Suprapubic skin (tissue), 4 donors: ENCODE measurements around the gene SLC46A1. TPM values are rescaled to one million over a fixed set of nuclear protein-coding genes. Genes with fewer than 3 reads are reported as not detected.
"Not testable (repeated sequence)": the region's sequence is repeated elsewhere in the genome, so short reads cannot be mapped to it uniquely, and the experiment has no call there.

ENCODE experiments used
- DNase-seq, 2 donors: peaks; one replicate each; pipeline ENCODE4 v3.0.0-alpha.2; 2019; ENCODE audit warnings: low spot score in 2 of 2
- H3K27ac ChIP-seq: fragments of 200-600 bp; sonication (generic); one replicate; pipeline ENCODE4 v1.5.1; 2019
- H3K27me3 ChIP-seq: fragments of 200-600 bp; sonication (generic); one replicate; pipeline ENCODE4 v1.5.1; 2019
- H3K36me3 ChIP-seq: fragments of 200-600 bp; sonication (generic); one replicate; pipeline ENCODE4 v1.5.1; 2019
- H3K4me1 ChIP-seq: fragments of 200-600 bp; sonication (generic); one replicate; pipeline ENCODE4 v1.5.1; 2019
- H3K4me3 ChIP-seq: fragments of 200-600 bp; sonication (generic); one replicate; pipeline ENCODE4 v1.5.1; 2019; ENCODE audit warnings: mild to moderate bottlenecking
- H3K9me3 ChIP-seq: fragments of 200-600 bp; sonication (generic); one replicate; pipeline ENCODE4 v1.5.1; 2019
- EP300 ChIP-seq: sonication (generic); formaldehyde crosslinking; IDR thresholded peaks from one replicate; pipeline ENCODE4 v1.6.1; 2017; ENCODE audit warnings: antibody characterized with exemption
- POLR2A ChIP-seq, 2 donors: fragments of 450-650 bp; IDR thresholded peaks; one replicate each; pipeline ENCODE4 v1.6.1; 2017; ENCODE audit warnings: antibody characterized with exemption in 2 of 2, mild to moderate bottlenecking in 2 of 2, moderate library complexity in 2 of 2
- POLR2AphosphoS5 ChIP-seq, 3 donors: sonication (generic); formaldehyde crosslinking; IDR thresholded peaks; one replicate each; pipeline ENCODE4 v1.6.1; 2017; ENCODE audit warnings: antibody characterized with exemption in 3 of 3
- WGBS: methylation state at CpG from one replicate; pipeline ENCODE4 v1.1.5; 2018; 5-methylcytosine and 5-hydroxymethylcytosine counted together
- total RNA-seq, 4 donors: library from RNA; depleted of rRNA; stranded (reverse); fragments of >200 nt; gene quantifications; one replicate each; pipeline ENCODE4 v1.1.0, GENCODE V29; 2016
- TF ChIP-seq, protein P1 (sequence below), 2 donors: fragments of 200-600 bp in 1 of 2; fragments of 450-650 bp in 1 of 2; sonication (generic) in 1 of 2; IDR thresholded peaks; one replicate each; pipeline ENCODE4 v1.5.1; 2016 to 2019; ENCODE audit warnings: antibody characterized with exemption in 2 of 2, mild to moderate bottlenecking in 1 of 2, moderate library complexity in 1 of 2

SLC46A1 gene
- 1 to 10 TPM; 2.1 to 8.5 (median 3.5) TPM for total RNA-seq

DNA sequence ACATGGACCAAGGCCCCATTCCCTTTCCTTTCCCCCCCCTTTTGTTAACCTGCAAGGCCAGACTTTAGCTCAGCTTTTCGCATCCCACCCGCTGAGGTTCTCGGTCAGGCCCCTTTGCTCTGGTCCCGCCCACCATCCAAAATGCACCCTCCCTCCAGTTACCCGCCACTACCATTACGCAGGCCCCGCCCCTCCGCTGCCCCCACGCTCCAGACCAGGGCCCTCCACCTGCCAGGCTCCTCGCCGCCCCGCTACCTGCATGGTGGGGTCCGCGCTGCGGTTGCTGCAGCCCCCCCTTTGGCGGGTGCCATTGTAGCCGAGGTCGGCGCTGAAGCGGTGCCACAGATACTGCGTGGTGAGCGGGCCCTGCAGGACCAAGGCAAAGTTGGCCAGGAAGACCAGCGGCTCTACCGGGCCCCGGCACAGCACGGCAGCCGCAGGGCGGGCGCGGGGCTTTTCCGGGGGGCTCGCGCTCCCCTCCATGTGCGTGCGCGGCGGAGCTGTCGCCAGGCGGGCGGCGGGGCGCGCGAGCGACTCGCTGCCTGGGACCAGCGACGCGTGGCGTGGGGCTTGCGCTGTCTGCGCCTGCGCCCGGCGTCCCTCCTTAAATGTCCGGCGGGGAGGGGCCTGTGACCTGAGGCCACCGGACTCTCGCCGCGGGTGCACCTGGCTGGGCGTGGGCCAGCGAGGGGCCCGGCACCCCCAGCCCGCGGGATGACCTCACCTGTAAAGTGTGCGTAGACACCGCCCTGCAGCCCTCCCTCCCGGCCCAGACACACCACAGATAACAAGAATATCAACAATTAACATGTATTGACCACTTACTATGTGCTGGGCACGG is at the start of gene SLC46A1:
Gene SLC46A1 (minus strand): TSS at position 581 of the 841 bp plus-strand sequence. CDS start 98 bp downstream, at position 483.
- H3K9me3 ChIP-seq = no peaks in the 10 kb centered on the region
- DNase-seq = peak in 1 of 2 donors; percentile 77
- peak within 1 kb of the TSS; percentile 74 for H3K4me3 ChIP-seq
- WGBS = under 1% methylated on average over 16 of the region's 70 CpGs
- H3K4me1 ChIP-seq = peaks cover 22% of the 10 kb centered on the region
- H3K27me3 ChIP-seq = no peaks in the 10 kb centered on the region
- TF ChIP-seq, protein P1, sequence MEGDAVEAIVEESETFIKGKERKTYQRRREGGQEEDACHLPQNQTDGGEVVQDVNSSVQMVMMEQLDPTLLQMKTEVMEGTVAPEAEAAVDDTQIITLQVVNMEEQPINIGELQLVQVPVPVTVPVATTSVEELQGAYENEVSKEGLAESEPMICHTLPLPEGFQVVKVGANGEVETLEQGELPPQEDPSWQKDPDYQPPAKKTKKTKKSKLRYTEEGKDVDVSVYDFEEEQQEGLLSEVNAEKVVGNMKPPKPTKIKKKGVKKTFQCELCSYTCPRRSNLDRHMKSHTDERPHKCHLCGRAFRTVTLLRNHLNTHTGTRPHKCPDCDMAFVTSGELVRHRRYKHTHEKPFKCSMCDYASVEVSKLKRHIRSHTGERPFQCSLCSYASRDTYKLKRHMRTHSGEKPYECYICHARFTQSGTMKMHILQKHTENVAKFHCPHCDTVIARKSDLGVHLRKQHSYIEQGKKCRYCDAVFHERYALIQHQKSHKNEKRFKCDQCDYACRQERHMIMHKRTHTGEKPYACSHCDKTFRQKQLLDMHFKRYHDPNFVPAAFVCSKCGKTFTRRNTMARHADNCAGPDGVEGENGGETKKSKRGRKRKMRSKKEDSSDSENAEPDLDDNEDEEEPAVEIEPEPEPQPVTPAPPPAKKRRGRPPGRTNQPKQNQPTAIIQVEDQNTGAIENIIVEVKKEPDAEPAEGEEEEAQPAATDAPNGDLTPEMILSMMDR (IDR thresholded peaks at IDR 0.05) = no peak
- TF ChIP-seq POLR2AphosphoS5 (IDR thresholded peaks at IDR 0.05) (no peak), POLR2A (IDR thresholded peaks at IDR 0.05) (no peak), EP300 (no peak)
- H3K36me3 ChIP-seq = peaks cover 8% of the 10 kb centered on the region
- H3K27ac ChIP-seq = no peak within 1 kb of the TSS

DNA sequence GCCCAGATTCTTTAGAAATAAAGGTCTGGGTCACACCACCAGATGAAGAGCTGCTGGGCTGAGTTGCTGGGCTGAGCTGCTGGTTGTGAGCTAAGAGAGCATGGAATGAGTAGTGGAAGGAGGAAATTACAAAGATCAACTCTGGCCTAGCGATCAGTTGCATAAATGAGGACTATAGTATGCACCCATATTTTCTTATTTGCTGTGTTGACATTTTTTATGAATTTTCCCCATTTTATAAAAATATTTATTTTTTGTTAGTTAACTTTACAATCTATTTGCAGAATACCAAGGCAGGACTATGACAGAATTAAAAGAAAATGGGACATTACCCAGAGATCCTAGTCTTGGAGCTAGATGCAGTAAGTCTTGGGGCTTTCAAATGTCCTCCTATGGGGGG is 43.8 kb upstream of the SLC46A1 start:
- Histone ChIP-seq H3K4me3 (no peak overlapping the region), H3K27ac (no peak overlapping the region), H3K4me1 (no peaks in the 10 kb centered on the region), H3K9me3 (no peaks in the 10 kb centered on the region), H3K36me3 (no peaks in the 10 kb centered on the region), H3K27me3 (no peaks in the 10 kb centered on the region)
- WGBS = 91% methylated on average over 1 of the region's 1 CpG
- DNase-seq = no peak
- no peak for TF ChIP-seq POLR2A (IDR thresholded peaks at IDR 0.05)
- no peak for TF ChIP-seq POLR2AphosphoS5 (IDR thresholded peaks at IDR 0.05)
- TF ChIP-seq EP300 = no peak
- TF ChIP-seq, protein P1 (IDR thresholded peaks at IDR 0.05) = no peak

DNA sequence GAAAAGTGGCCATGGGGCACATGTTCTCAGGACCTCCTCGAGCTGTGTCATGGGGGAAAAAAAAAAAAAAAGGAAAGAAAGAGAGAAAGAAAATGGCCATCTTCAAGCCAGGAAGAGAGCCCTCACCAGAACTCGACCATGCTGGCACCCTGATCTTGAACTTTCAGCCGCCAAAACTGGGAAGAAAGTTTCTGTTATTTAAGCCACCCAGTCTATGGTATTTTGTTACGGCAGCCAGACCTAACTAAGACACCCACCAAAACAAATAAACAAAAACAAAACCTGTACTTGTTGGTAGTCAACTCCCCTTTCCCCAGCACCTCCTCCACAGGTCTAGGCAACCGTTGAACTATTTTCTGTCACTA is 41.4 kb upstream of the SLC46A1 start:
- Histone ChIP-seq H3K9me3 (no peaks in the 10 kb centered on the region), H3K36me3 (no peaks in the 10 kb centered on the region), H3K27ac (no peak overlapping the region), H3K27me3 (no peaks in the 10 kb centered on the region), H3K4me1 (no peaks in the 10 kb centered on the region), H3K4me3 (no peak overlapping the region)
- DNase-seq = no peak
- TF ChIP-seq POLR2A (IDR thresholded peaks at IDR 0.05) = no peak
- TF ChIP-seq EP300 = no peak
- TF ChIP-seq POLR2AphosphoS5 (IDR thresholded peaks at IDR 0.05) = no peak
- WGBS = 62% methylated on average over 5 of the region's 5 CpGs

DNA sequence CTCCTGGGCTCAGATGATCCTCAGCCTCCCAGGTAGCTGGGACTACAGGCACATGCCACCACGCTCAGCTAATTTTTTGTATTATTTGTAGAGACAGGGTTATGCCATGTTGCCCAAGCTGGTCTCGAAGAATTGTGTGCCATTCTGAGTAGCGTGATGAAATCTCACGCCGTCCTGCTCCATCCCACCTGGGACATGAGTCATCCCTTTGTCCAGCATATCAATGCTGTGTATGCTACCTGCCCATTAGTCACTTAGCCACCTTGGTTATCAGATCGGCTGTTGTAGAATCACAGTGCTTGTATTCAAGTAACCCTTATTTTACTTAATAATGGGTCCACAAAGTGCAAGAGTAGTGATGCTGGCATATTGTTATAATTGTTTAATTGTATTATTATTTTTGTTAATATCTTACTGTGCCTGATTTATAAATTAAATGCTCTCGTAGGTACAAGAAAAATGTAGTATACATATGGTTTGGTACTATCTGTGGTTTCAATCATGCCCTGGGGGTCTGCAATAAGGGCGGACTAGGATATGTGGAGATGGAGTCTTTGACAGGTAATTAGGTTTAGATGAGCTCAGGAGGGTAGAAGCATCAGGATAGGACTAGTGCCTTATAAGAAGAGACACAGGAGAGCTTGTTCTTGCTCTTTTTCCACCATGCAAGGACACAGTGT is 40.8 kb upstream of the SLC46A1 start:
- H3K4me3 ChIP-seq = no peak overlapping the region
- H3K36me3 ChIP-seq = no peaks in the 10 kb centered on the region
- no peak for DNase-seq
- H3K9me3 ChIP-seq = no peaks in the 10 kb centered on the region
- no peak overlapping the region for H3K27ac ChIP-seq
- TF ChIP-seq, protein P1 (IDR thresholded peaks at IDR 0.05) = no peak
- TF ChIP-seq POLR2AphosphoS5 (IDR thresholded peaks at IDR 0.05) (no peak), POLR2A (IDR thresholded peaks at IDR 0.05) (no peak), EP300 (no peak)
- H3K4me1 ChIP-seq = no peaks in the 10 kb centered on the region
- WGBS = 77% methylated on average over 8 of the region's 8 CpGs
- no peaks in the 10 kb centered on the region for H3K27me3 ChIP-seq

DNA sequence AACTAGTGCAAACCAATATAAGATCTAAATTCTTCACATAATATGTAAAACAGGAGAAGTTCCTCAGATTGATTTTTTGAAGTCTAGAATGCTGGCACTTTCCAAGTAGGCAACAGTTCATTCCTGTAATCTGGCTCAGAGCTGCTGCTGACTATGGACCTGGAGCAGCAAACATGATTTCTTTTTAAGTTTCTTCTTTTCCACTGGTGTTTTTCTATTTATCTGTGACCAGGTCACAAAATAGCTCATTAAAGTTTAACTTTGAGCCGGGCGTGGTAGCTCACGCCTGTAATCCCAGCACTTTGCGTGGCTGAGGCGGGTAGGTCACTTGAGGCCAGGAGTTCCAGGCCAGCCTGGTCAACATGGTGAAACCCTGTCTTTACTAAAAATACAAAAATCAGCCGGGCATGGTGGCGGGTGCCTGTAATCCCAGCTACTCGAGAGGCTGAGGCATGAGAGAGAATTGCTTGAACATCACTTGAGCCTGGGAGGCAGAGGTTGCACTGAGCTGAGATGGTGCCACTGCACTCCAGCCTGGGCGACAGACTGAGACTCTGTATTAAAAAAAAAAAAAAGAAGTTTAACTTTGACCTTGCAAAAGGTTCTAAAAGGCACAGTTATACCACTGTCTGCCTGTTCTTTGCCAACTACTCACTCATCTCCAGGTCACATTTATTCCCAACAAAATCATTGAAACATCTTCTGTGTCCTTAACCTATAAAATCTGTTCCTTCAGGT is 38.1 kb upstream of the SLC46A1 start:
- H3K27ac ChIP-seq = no peak overlapping the region
- 90% methylated on average over 9 of the region's 9 CpGs for WGBS
- TF ChIP-seq POLR2AphosphoS5 (IDR thresholded peaks at IDR 0.05) = no peak
- TF ChIP-seq, protein P1 (IDR thresholded peaks at IDR 0.05) = no peak
- no peak for TF ChIP-seq POLR2A (IDR thresholded peaks at IDR 0.05)
- TF ChIP-seq EP300 = no peak

GRCh38 chr17:28434326-28434725 is 28.3 kb upstream of the SLC46A1 start:
- not testable (repeated sequence) for H3K27me3 ChIP-seq, H3K27ac ChIP-seq, DNase-seq, H3K36me3 ChIP-seq, H3K4me1 ChIP-seq, H3K4me3 ChIP-seq, H3K9me3 ChIP-seq
- 88% methylated on average over 8 of the region's 8 CpGs for whole genome bisulfite sequencing

More for the DNA sequence above, 38.1 kb upstream of the SLC46A1 start:
- no peak for DNase-seq
- Histone ChIP-seq H3K9me3 (no peaks in the 10 kb centered on the region), H3K4me3 (no peak overlapping the region), H3K4me1 (no peaks in the 10 kb centered on the region), H3K36me3 (no peaks in the 10 kb centered on the region), H3K27me3 (peaks cover 2% of the 10 kb centered on the region)
